DMS153 treated with DMSO at 0.1 percent for 48 hours (cell line): ENCODE data around the gene MYO1C.

ENCODE experiments used
- DNase-seq: peaks from one replicate; lab custom pipeline; 2025; ENCODE audit not compliant: unreplicated experiment; lab: John Stamatoyannopoulos, UW

Gene MYO1C

GRCh38 chr17:1485423-1486376, 6.8 kb downstream of the MYO1C start:
- DNase-seq, result no peak

DNA sequence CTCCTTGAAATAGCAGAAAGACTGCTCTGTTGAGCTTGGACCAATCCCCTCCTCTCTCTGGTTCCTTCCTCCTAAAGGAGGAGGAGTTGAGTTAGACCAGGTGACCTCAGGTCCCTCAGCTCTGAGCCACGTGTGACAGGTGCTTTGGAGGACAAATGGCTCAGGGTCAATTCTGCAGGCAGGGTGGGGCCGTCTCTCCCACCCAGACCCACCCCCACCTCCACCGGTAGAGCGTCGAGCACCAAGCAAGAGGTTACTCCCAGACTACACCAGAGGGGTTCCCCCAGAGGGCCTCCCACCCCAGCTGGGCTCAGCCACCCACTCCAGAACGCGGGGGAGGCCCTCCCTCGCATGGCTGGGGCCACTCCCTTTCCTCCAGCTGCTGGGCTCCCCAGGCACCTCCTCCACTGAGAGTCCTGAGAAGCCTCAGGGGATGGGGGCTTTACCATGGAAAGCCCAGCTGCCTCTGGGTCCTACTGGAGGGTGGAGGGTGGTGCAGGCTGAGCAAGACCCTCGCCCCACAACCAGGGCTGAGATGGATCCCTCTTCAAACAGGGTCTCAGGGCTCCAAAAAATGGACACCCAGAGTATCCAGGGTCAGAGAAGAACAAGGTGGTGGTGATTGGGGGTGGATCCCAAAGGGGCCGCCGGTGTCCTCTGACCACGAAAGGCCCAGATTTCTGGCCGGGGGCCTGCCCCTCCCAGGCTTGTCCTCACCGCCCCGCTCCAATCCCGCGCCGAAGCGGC, 7.6 kb downstream of the MYO1C start:
- DNase-seq, result no peak

DNA sequence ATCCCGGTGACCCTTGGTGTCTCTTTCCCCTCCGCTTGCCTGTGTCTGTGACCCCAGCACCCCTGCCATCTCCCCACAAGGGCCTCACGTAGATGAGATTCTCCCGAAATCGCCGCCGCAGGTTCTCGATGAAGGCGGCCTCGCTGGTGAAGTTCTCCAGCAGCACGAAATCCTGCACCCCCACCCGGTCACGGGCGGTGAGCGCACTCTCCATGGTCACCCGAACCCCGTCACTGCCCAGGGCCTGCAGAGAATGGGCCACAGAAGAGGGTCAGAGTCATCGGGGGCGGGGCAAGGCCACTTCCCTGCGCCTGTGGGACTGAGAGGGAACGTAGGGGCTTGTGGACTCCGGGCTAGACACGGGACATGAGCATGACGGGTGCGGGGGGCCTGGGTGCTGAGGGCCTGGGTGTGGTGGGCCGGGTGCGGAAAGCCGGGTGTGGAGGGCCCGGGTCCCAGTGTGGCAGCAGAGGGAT, 8.4 kb downstream of the MYO1C start:
- DNase-seq, result no peak

DNA sequence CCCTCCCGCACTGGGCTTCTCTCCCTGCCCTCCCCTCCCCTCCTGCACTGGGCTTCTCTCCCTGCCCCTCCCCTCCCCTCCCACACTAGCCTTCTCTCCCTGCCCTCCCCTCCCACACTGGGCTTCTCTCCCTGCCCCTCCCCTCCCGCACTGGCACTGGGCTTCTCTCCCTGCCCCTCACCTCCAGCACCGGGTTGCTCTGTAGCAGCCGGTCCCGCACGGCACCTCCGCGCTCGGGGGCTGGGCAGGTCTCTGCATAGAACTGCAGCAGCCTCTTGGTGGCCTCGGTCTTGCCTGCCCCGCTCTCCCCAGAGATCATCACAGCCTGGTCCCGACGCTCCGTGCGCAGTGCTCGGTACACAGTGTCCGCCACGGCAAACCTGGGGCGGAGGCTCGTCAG, 9.8 kb downstream of the MYO1C start:
- no peak for DNase-seq

DNA sequence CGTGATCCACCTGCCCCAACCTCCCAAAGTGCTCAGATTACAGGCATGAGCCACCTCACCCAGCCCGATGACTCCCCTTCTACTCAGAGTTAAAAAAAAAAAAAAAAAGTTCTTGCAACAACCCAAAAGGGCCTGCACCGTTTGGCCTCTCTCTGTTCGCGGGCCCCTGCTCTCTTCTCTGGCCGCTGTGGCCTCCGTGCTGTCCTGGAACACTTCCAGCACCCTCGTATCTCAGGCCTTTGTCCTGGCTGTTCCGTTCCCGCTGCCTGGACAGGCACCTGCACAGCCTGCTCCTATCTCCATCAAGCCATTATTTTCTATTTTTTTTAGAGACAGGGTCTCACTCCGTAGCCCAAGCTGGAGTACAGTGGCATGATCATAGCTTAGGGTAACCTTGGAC, 10.8 kb downstream of the MYO1C start:
- DNase-seq, result no peak

DNA sequence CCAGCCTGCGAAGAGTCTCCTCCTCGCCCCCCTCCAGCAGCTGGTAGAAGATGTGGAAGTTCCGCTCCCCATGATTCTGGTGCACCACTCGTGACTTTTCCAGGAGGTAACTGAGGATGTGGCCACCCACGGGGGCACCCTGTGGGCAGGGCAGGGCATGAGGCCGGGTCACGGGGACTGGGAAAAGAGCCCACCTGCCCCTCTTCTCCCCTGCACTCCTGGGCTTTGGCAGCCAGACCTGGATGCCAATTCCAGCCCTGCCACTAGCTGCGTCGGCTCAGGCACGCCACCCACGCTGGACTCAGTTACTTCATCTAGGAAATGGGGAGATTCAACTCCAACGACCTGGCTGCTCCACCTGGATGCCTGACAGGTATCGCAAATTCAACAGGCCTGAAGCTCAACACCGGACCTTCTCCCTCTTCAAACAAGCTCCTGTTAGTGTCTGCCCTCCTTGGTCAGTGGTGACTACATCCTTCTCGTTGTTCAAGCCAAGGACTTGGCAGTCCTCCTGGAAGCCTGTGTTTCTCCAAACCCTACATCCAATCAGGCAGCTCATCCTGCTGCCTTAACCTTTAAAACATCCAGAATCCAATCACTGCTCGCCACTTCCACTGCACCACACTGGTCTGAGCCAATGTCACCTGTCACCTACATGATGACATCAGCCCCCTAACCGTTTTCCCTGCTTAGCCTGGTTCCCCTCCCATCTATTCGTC, 11.6 kb downstream of the MYO1C start:
- DNase-seq, result no peak

DNA sequence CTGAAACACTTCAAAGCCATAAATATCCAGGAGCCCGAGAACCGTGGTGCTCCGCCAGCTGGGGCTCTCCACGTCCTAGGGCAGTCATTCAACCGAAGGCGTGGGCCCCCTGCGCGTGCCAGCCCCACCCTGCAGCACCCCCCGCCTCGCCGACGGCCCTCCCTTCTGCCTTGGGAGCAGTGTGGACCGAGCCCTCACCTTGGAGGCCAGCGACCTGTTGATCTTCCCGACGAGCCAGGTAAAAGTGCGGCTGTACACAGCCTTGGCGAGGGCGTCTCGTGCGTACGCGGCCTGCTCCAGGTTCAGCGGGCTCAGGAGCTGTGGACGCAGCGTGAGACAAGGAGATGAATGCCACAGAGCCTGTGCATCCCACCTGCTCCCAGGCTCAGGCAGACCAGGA, 14.1 kb downstream of the MYO1C start:
- DNase-seq, result no peak

GRCh38 chr17:1475321-1475854, 17.1 kb downstream of the MYO1C start:
- DNase-seq, result no peak

- DNase-seq, result no peak
Observed at GRCh38 chr17:1474402-1475189, 17.9 kb downstream of the MYO1C start.

- no peak for DNase-seq
Observed at GRCh38 chr17:1473841-1474240, 18.6 kb downstream of the MYO1C start.

- DNase-seq, result no peak
Observed at GRCh38 chr17:1473170-1473569, 19.3 kb downstream of the MYO1C start.

- DNase-seq, result no peak
Observed at GRCh38 chr17:1471911-1472821, 20.3 kb downstream of the MYO1C start.

GRCh38 chr17:1471490-1471889, 21.0 kb downstream of the MYO1C start:
- DNase-seq, result no peak

- DNase-seq, result no peak
Observed at GRCh38 chr17:1470755-1471462, 21.6 kb downstream of the MYO1C start.

GRCh38 chr17:1470071-1470754, 22.3 kb downstream of the MYO1C start:
- no peak for DNase-seq

- no peak for DNase-seq
Observed at GRCh38 chr17:1469231-1469852, 23.1 kb downstream of the MYO1C start.

- no peak for DNase-seq
Observed at GRCh38 chr17:1467898-1468492, 24.5 kb downstream of the MYO1C start.
